HG02884 (cell line): ENCODE results near the gene TRAPPC8.
"Not testable (repeated sequence)": the region's sequence is repeated elsewhere in the genome, so short reads cannot be mapped to it uniquely, and the experiment has no call there.

Experiments used
- ATAC-seq: cut with Tn5 transposase; IDR thresholded peaks from one replicate; pipeline ENCODE4 v1.9.1; 2021; ENCODE audit warnings: mild to moderate bottlenecking, moderate library complexity; ENCODE audit not compliant: unreplicated experiment

Gene TRAPPC8

DNA sequence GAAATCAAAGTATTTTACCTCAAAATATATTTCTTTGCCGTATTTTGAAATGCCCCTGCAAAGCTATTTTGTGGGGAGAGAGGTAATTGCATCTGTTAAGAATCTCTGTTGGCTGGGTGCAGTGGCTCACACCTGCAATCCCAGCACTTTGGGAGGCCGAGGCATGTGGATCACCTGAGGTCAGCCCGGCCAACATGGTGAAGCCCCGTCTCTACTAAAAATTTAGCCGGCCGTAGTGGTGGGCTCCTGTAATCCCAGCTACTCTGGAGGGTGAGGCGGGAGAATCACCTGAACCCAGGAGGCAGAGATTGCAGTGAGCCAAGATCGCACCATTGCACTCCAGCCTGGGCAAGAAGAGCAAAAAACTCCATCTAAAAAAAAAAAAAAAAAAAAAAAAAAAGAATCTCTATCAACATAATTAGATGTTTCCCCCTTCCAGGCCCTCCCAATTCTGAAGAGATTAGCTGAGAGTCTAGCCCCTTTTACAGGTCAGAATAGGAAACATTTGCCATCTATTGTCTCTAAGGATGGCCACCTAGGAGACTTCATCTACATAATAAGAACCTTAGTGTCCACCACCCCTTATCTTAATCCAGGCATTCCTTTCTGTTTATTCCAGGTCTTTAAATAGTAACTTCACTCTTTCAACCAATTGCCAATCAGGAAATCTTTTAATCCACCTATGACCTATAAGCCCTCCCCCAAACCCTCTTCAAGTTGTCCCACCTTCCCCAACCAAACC lies 3.5 kb upstream of the TRAPPC8 start:
- ATAC-seq = no peak

DNA sequence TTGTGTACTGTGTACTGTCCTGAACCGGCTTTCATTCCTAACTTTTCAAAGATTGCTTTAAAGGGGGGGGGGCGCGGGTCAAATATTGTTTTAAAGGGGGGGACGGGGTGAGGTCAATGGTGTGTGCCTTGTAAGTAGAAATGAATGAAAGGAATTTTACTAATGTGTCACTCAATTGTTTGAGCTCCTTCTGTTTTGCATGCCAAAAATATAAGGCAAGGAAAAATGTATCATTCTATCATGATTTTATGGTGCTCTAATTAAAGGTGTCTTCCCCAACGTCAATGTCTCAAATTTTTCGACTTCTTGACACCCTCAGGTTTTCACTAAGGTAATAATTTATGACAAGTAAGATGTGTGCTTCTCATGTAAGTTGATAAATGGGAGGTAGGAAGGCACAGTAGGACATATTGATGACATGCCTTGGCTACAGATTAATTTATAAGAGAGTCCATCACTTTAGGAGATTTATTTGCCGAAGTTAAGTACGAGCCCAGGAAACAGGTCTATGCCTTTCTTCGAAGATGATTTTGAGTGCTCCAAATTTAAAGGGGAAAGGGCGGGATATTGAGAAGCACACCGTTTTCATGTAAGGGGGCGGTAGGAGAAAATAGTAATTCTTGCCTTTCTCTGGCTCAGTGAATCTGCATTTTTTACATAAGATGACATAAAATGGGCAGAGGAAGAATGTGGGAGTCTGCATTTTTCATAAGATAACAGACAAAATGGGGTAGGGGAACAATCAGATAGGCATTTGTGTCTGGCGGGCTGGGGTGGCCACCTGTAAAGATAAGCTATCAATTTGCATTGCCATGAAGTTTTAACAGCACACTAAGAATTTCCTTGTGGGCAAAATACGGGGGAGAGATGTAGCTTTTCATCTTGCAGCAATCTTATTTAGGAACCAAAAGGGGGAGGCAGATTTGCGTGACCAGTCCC lies 1.2 kb upstream of the TRAPPC8 start:
- no peak for ATAC-seq

DNA sequence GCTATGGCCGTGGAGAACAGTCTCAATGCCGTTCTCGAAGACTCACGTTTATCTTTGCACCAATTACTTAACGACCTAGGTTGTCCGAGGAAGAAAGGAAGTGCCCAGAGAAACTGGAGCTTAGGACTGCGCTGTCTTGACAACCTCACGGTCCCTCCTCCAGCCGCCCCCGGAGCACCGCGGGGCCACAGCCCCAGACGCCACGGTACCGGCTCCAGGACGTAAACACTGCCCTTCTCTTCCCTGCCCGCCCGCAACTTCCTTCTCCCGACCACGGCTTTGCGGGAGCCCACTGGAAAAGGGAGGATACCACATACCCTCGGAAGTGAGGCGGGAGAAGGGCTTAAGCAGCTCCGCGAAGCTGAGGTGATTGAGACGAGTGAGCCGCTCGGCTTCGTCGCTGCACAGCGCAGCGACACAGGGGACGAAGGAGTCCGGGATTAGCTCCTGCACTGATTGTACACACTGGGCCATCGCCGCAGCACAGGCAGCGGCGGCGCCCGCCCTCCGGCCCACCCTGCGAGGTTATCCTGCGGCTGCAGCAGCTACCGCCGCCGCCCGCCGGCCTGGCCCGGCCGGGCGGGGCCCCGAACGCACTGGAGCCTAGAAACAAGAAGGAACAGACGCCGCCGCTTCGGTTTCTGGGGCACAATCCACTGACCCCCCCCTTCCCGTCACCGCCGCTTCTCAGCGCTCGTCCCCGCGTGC lies 483 bp downstream of the TRAPPC8 start:
- peak; percentile 30 for ATAC-seq

DNA sequence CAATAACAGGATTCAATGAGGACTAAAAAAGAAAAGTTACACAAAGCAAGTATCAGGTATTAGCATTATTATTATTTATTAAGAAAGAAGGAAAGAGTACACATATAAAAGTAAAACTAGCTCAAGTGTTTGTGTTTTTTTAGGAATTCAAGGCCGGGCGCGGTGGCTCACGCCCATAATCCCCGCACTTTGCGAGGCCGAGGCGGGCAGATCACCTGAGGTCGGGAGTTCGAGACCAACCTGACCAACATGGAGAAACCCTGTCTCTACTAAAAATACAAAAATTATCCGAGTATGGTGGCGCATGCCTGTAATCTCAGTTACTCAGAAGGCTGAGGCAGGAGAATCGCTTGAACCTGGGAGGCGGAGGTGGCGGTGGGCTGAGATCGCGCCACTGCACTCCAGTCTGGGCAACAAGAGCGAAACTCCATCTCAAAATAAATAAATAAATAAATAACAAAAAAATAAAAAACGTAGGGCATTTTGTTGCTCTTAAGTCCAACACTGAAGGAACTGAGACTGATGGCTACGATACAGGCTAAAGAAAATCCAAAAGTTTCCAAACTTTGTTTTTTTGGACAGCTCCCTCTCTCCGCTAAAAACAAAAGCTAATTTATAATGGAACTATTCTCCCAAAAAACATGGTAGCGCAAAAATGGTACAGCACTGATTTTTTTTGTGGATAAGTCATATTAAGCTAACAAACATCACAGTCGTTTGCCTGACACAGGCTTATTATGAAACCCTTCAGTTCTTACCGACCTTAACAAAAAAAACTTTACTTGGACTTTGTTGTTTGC lies 1.7 kb downstream of the TRAPPC8 start:
- no peak for ATAC-seq

DNA sequence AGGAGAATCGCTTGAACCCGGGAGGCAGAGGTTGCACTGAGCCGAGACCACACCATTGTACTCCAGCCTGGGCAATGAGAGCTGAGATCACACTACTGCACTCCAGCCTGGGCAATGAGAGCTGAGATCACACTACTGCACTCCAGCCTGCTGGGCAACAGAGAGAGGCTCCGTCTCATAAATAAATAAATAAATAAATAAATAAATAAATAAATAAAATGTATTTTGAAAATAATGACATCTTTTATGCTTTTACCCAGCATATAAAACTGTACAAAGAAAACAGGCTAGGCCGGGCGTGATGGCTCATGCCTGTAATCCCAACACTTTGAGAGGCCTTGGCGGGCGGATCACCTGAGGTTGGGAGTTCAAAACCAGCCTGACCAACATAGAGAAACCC lies 8.2 kb downstream of the TRAPPC8 start:
- ATAC-seq = not testable (repeated sequence)

DNA sequence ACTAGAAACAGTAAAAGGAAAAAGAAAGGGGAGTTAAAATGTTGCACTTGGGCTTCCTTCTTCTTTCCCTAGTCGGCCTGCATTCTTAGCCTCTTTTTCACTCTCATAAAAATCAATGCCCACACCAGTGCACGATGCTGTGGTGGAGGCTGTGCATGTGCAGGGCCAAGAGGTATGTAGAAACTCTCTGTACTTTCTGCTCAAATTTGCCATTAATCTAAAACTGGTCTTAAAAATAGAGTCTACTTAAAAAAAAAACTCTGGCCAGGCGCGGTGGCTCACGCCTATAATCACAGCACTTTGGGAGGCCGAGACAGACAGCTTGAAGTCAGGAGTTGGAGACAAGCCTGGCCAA lies 11.1 kb downstream of the TRAPPC8 start:
- no peak for ATAC-seq

DNA sequence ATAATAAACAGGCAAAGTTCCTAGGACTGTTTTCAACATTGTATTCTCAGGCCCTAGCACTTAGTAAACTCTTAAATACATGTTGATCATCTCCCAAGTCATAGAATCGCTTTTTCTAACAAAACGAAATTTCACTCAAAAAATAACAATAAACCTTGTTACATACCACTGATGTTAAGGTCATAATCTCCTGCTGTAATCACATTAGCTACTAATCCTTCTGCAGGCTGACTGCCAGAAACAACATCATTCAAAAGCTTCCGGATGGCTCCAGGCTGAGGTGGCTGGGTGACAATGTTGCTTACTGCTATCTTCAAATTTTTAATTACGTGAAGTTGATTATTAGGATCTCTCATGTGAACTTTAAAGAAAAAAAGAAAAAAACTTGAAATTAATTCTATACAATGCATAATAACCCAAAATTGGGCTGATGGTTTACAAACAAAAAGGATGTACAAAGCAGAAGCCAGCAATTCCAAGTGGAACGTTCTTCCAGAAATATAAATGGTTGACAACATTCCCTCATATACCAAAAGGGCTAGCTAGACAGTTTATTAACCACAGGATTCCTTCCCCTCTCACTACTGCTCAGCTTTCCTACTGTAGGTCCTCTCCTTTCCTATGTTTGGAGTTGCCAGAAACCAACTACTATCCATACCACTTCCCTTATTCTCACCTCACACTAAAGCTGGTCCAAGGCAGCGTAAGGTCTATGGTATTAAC lies 11.6 kb downstream of the TRAPPC8 start:
- ATAC-seq = no peak

DNA sequence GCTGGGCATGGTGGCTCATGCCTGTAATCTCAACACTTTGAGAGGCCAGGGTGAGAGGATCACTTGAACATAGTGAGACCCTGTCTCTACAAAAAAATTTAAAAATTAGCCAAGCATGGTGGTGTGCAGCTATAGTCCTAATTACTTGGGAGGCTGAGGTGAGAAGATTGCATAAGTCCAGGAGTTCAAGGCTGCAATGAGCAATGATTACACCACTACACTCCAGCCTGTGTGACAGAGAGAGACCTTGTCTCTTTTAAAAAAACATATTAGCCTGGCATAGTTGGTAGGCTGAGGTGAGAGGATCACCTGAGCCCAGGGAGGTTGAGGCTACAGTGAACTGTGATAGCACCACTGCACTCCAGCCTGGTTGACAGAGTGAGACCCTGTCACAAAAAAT lies 13.7 kb downstream of the TRAPPC8 start:
- ATAC-seq = no peak

DNA sequence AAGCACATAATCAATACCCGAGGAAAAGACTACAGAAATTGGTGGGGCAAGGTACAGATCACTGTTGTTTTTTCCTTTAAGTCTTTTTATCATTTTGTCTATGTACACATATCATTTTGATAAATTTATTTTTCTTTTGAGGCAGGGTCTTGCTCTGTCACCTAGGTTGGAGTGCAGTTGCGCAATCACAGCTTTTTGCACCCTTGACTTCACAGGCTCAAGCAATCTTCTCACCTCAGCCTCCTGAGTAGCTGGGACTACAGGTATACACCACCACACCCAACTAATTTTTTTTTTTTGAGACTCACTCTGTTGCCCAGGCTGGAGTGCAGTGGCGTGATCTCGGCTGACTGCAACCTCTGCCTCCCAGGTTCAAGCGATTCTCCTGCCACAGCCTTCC lies 15.9 kb downstream of the TRAPPC8 start:
- not testable (repeated sequence) for ATAC-seq

DNA sequence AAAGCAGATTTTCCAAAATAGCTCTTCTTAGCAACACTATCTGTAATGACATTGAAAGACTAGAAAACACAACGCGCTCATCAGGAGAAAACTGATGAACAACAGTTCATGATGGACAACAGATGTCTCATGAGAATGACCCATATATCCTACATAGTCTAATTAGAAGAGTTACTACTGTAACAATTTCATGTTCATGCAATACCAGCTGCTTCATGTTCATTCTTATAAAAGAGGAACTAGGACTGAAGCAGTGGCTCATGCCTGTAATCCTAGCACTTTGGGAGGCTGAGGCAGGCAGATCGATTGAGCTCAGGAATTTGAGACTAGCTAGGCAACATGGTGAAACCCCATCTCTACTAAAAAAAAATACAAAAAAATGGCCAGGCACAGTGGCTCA lies 22.7 kb downstream of the TRAPPC8 start:
- no peak for ATAC-seq

DNA sequence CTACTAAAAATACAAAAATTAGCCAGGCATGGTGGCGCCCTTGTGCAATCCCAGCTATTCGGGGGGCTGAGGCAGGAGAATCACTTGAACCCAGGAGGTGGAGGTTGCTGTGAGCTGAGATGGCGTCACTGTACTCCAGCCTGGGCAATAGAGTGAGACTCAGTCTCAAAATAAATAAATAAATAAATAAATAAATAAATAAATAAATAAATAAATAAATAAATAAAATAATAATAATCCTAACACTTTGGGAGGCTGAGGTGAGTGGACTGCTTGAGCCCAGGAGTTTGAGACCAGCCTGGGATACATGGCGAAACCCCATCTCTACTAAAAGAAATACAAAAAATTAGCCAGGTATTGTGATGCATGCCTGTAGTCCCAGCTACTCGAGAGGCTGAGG lies 23.6 kb downstream of the TRAPPC8 start:
- not testable (repeated sequence) for ATAC-seq

DNA sequence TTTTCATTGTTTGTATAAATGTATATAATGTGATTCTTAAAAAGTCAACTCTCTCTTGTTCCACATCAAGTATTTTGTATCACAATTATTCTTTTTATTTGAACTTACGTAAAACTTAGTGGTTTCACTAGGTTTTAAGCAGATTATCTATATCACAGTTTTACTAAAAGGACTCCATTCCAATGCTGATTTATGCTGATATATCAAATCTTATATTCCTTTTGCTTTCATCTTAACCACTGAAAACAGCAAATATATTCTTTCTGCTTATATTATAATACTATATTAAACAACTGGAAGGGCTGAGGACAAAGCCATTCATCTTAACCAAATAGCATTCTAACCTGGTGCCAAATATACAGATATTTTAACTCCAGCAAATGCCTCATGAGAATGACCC lies 24.2 kb downstream of the TRAPPC8 start:
- ATAC-seq = no peak

DNA sequence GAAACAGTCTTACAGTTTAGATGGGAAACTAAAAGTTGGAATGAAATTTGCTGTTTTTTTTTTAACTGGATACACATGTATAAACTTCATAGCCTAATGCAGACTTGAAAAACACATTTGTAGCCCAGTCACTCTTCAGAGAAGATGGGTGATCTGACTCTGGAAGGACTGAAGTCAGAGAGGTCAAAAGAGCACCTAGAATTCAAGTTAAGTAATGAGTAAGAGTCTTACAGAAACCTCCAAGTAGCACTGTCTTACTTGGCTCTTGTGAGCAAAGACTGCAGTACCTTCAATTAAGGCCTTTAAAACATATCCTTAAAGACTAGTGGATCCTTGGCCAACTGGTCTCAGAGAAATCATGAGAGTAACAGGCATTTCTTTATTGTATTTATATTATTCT lies 41.9 kb downstream of the TRAPPC8 start:
- ATAC-seq = no peak

DNA sequence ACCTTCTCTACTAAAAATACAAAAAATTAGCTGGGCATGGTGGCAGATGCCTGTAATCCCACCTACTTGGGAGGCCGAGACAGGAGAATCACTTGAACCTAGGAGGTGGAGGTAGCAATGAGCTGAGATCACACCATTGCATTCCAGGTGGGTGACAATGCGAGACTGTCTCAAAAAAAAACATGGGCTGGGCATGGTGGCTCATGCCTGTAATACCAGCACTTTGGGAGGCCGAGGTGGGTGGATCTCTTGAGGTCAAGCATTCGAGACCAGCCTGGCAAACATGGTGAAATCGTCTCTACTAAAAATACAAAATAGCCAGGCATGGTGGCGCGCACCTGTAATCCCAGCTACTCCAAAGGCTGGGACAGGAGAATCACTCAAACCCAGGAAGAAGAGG lies 43.2 kb downstream of the TRAPPC8 start:
- not testable (repeated sequence) for ATAC-seq

DNA sequence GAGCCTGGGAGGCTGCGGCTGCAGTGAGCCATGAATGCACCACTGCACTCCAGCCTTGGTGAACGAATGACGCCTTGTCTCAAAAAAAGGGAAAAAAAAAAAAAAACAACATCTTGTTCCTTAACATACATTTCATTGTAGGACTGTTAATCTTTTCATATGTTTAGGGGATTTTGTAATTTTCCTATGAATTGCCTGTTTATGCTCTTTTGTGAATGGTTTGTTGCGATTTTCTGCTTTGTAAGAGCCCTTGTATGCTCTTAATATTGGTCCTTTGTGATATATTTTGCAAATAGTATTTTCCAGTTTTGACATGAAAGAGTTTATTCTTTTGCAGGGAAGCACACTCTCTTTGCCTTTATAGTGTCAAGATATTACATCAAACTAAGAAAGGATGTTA lies 50.0 kb downstream of the TRAPPC8 start:
- ATAC-seq = no peak

DNA sequence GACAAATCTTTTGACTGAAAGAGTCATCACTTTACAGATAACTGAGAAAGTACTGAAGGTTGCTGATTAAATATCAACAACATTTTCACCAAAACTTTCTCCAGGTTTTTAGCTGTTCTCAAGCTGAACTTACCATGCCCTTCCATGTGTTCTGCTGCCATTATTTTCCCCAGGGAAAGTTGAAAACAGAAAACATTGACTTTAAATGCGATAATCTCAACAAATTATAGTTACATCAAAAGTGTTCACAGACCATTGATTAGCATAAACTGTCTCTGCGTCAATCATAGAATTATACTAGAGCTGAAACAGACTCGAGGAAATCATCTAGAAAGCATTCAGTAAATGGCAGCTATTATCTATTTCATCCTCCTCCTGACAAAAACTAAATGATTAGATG lies 51.4 kb downstream of the TRAPPC8 start:
- ATAC-seq = no peak

DNA sequence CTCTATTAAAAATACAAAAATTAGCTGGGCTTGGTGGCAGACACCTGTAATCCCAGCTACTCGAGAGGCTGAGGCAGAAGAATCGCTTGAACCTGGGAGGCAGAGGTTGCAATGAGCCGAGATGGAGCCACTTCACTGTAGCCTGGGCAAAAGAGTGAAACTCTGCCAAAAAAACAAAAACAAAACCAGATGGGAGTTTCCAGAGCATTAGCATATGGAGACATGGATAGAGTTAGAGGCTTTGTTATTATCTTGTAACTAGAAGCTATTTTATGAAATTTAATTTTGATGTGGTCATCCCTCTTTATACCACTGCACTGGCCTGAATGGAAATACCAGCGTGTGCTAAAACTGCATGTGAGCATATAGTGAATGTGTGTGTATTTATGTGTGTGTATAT lies 58.9 kb downstream of the TRAPPC8 start:
- no peak for ATAC-seq

DNA sequence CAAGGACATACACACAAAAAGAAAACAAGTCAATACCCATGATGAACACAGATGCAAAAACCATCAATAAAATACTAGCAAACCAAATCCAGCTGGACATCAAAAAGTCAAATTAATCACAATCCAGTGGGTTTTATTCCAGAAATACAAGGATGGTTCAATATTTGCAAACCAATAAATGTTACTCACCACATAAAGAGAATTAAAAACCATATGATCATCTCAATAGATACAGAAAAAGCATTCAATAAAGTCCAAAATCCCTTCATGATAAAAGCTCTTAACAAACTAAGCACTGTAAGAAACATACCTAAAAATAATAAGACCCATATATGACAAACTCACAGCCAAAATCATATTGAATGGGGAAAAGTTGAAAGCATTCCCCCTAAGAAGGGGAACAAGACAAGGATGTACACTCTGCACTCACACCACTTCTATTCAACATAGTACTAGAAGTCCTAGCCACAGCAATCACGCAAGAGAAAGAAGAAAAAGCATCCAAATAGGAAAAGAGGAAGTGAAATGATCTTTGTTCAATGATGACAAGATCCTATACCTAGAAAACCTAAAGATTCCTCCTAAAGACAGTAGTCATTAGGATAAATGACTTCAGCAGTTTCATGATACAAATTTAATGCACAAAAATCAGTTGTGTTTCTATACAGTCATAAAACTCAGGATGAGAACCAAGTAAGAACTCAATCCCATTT lies 62.6 kb downstream of the TRAPPC8 start:
- ATAC-seq = no peak

DNA sequence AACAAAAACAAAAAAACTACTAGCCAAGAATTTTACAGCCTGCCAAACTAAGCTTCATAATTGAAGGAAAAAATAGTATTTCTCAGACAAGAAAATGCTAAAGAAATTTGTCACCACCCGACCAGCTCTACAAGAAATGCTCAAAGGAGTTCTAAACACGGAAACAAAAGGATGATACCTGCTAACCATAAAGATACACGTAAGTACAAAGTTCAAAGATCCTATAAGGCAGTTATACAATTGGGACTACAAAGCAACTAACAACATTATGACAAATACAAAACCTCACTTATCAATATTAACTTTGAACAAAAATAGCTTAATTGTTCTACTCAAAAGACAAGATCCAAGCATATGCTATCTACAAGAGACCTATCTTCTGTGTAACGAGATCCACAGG lies 64.6 kb downstream of the TRAPPC8 start:
- ATAC-seq = no peak

DNA sequence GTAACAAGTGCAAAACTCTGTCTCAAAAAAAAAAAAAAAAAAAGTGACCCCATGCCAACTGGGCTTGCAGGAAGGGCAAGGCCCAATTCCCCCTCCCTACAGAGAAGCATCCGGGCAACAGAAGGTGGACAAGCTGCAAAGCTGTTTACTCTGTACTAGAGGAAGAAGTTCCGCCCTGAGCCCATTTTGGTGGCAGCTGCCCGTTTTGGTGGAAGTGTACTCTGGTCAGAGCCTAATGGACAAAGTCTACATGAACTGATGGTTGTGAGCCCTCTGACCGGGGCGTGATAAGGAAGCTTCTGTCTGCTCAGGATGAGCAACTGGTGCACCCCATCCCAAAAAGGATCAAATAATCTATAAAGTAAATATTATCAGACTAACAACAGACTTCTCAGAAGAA lies 65.0 kb downstream of the TRAPPC8 start:
- ATAC-seq = no peak
